HG02973 (cell line): ENCODE measurements around the gene ZNF219.

Source experiments
- ATAC-seq: cut with Tn5 transposase; IDR thresholded peaks from one replicate; pipeline ENCODE4 v1.9.1; 2021; ENCODE audit warnings: moderate library complexity; ENCODE audit not compliant: unreplicated experiment

ZNF219 gene

GRCh38 chr14:21102521-21103410 lies 4.3 kb upstream of the ZNF219 start:
- no peak for ATAC-seq

DNA sequence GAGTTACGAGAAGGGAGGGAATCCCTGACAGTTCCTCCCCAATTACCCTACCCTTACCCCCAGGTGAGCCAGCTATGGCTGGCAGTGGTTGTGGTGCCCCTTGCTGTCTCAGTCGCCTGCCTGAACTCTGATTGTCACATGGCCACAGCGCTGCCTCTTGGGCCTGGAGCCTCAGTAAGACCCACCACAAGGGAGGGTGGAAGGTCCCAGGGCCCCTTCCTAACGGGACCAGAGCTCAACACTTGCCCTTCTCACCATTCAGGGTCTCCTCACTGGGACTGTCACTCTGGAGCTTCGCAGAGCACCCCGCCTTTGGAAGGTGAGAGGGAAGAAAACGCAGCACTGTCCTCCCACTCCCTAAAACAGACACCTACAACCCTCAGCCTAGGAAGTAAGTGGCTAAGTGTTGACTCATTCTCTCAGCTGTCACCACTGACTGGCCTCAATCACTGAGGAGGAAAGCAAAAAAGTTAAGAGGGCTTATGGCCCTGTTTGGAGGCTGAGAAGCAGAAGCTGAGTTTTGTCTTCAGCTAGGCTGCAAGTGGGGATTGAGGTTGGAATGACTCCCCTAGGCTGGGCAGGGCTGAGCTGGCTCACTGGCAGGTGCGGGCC lies 3.5 kb upstream of the ZNF219 start:
- ATAC-seq, result no peak

GRCh38 chr14:21100931-21101330 lies 2.5 kb upstream of the ZNF219 start, which contains the start of gene TMEM253:
TSS of gene TMEM253 (plus strand) at chr14:21101066. CDS start at chr14:21101344, 278 bp downstream.
- ATAC-seq, result no peak

DNA sequence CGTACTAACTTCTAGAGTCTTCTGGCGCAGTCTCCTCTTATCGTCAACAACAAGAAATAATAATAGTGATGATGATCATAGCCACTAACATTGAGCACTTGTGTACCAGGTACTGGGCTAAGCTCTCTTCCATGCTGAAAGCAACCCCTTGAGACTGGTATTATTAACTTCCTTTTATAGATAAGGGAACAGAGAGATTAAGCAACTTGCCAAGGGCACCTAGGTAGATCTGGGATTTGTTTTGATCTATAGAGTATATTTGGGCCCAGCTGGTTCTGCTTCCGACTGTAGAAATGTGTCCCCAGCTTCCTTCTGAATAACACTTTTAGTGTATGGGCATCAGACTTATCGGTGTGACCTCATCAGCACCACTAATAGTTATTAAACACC lies 1.1 kb upstream of the ZNF219 start:
- no peak for ATAC-seq

DNA sequence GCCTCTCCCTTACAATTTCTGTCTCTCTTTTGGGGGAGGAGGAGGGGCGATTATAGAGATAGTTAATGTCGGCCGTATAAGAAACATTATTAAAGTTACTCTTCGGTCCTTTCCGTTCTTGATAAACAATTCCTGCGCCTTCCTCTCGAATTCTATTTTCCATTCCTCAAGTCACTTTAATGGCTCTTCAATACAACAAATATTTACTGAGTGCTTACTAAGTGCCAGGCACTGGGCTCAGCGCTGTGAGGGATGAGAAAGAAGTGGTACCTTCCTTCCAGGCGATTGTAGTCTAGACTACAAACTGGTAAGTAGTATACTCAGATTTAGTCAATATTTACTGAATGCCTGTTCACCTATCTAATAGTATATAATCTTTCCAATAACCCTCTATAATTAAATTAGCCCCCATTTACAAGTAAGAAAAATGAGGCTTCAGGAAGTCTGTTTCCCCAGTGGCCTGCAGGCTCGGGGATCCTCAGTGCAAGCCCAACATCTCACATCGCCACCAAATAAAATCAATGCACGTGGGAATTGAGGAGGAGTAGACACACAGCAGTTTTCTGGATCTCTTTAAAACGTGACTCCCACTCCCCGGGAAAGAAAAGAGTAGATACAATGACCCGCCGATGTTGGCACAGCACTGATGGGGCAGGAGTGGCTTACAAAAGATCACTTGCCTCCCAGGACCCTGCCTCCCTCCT lies 589 bp upstream of the ZNF219 start:
- no peak for ATAC-seq

DNA sequence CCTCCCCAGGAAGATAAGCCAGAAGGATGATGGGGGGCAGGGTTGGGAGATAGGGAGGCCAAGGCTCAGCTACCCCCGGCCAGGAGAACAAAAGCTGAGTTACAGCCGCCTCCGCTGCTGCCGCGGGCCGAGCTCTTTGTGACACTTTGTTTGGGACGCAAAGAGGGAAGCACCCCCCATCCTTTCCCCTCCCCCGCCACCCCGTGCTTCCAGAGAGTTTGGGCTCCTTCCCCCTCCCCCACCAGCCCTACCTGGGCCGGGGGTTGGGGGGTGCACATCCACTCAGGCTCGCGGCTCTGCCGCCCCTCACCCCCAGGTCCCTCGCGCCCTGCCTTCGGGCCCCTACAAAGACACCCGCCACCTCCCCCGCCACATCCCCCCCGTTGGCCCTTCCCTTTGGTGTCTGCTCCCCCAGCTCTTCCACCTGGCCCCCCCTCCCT lies 799 bp downstream of the ZNF219 start:
- ATAC-seq, result no peak

- no peak for ATAC-seq
These were observed 1.3 kb downstream of the ZNF219 start for GRCh38 chr14:21096978-21097635.

GRCh38 chr14:21096438-21096837 lies 2.0 kb downstream of the ZNF219 start:
- ATAC-seq, result no peak

DNA sequence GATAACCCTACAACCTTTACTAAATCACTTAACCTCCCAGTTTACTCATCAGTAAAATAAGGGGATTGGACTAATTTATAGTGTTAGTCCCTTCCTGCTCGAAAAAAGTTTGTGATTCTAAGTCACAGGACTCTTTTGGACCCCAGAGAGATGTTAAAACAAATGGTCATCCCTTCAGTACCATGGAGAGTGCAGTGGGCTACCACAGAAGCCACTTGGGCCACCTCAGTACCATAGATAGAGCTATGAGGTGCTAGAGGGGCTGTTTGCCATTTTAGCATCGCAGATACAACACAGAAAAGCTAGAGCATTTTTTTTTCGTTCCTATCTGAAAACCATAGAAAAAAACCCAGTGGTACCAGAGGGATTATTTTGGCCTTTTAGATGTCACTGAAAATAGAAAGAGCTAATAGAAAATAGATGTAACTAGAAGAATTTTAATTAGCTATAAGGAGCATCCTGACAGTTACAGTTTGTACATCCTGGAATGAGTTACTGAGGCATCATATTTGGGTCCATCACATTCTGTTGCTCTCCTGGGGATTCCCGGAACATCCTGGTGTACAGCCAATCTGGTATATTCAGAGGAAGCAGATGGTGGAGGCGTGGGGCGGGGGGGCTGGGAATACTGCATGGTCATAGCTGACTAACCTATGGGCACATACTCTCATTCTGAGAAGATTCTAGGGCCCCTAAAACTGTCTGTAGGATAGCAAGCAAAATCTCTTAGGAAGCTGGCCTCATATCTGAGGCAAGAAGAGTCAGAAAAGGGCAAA lies 2.8 kb downstream of the ZNF219 start:
- no peak for ATAC-seq

- no peak for ATAC-seq
These were observed 4.4 kb downstream of the ZNF219 start for GRCh38 chr14:21093769-21094681.

- ATAC-seq, result no peak
These were observed 5.4 kb downstream of the ZNF219 start for GRCh38 chr14:21093018-21093417.

- ATAC-seq, result peak; percentile 84
These were observed 6.0 kb downstream of the ZNF219 start for GRCh38 chr14:21092273-21093011.

GRCh38 chr14:21091821-21092272 lies 6.6 kb downstream of the ZNF219 start:
- no peak for ATAC-seq

- ATAC-seq, result no peak
These were observed 7.4 kb downstream of the ZNF219 start for GRCh38 chr14:21090940-21091663.

DNA sequence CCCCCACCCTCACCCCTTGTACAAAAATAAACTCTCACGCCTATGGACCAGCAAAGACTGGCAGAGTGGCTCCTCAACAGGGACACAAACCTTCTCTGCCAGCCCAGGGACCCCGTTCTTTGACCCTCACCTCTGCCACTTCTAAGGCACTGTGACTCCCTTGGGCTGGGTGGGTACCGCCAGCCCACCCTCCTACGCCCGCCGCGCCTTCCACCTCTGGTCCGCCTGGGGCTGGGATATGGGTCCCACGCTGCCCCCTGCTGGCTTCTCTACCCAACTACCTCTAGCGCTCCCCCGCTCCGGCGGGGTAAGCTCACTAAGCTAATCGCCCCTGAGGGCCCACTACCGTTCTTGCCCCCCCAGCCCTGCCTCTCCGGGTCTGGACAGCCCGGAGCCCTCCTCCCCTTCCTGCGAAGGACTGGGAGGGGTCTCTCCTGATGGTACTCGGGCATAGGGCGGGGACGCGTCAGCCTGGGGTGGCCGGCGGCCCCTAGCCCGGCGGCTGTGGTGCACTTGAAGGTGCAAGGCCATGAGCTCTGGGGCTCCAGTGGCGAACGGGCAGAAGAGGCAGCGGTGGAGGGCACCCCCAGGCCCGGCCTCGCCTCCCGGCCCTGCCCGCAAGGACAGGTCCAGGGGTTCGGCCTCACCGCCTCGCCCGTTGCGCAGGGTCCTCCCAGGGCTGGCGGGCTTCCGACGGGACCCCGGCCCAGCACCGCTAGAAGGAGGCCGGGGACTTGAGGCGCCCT lies 8.1 kb downstream of the ZNF219 start:
- ATAC-seq, result no peak

- no peak for ATAC-seq
These were observed 8.6 kb downstream of the ZNF219 start for GRCh38 chr14:21089877-21090193.

DNA sequence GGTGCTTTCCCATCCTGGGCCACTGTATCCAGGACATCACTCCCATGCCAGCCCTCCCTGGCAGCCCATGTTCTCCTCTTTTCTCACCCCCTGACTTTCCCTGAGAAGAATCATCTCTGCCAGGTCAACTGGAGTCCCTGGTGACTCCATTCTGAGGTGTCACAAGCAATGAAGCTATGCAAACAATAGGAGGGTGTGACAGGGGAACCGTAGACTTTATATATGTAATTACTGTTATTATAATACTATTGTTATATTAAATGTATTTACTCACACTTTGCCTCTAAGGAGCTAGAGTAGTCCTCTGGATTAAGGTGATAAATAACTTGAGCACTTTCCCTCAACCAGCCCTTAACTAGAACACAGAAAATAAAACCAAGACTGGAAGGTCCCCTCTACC lies 9.2 kb downstream of the ZNF219 start:
- ATAC-seq, result no peak
